Measurements from ENCODE around the gene PLEKHG3.

Gene PLEKHG3

GRCh38 chr14:64773046-64773445 is 68.8 kb downstream of the PLEKHG3 start:
- H3K36me3 ChIP-seq (ENCODE audit: control insufficient read depth in 2 of 2, insufficient read depth in 2 of 2, low read length in 2 of 2) = no peaks in the 10 kb centered on the region

DNA sequence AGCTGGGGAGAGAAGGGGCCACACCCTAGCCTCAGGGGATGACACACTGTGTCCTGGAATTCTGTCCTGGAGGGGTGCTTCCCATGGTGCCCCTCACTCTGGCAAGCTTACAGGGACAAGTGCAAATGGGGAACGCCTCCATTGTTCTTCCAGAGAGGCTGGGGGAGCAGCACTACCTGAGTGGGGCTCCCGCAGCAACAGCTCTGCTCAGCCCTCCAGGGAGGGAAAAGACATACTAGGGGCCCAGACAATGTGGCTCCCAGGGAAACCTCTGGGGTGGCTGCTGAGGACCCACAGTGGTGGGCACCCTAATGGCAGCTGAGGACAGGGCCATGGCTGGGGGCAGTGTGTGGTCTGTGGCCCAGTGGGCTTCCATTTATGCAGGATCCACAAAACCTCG is 69.4 kb downstream of the PLEKHG3 start:
- no peak overlapping the region for H3K9ac ChIP-seq (ENCODE audit: low read length in 2 of 2)
- H3K9me3 ChIP-seq (ENCODE audit: control insufficient read depth in 2 of 2, low read length in 2 of 2) = no peaks in the 10 kb centered on the region
- H3K4me1 ChIP-seq (ENCODE audit: control insufficient read depth, insufficient read depth, low read length) = peaks cover 15% of the 10 kb centered on the region
- H3K36me3 ChIP-seq (ENCODE audit: control insufficient read depth in 2 of 2, insufficient read depth in 2 of 2, low read length in 2 of 2) = no peaks in the 10 kb centered on the region
- no peak overlapping the region for H3K27ac ChIP-seq (ENCODE audit: low read length)
- H3K4me3 ChIP-seq (ENCODE audit: low read length in 2 of 2) = no peak overlapping the region
- no peaks in the 10 kb centered on the region for H3K27me3 ChIP-seq (ENCODE audit: control insufficient read depth in 1 of 2, insufficient read depth in 2 of 2, low read length in 2 of 2)

More at GRCh38 chr14:64773046-64773445, 68.8 kb downstream of the PLEKHG3 start:
- Histone ChIP-seq H3K27me3 (ENCODE audit: control insufficient read depth in 1 of 2, insufficient read depth in 2 of 2, low read length in 2 of 2) (no peaks in the 10 kb centered on the region), H3K9ac (ENCODE audit: low read length in 2 of 2) (no peak overlapping the region), H3K4me3 (ENCODE audit: low read length in 2 of 2) (no peak overlapping the region), H3K4me1 (ENCODE audit: control insufficient read depth, insufficient read depth, low read length) (peaks cover 10% of the 10 kb centered on the region), H3K27ac (ENCODE audit: low read length) (no peak overlapping the region), H3K9me3 (ENCODE audit: control insufficient read depth in 2 of 2, low read length in 2 of 2) (no peaks in the 10 kb centered on the region)

DNA sequence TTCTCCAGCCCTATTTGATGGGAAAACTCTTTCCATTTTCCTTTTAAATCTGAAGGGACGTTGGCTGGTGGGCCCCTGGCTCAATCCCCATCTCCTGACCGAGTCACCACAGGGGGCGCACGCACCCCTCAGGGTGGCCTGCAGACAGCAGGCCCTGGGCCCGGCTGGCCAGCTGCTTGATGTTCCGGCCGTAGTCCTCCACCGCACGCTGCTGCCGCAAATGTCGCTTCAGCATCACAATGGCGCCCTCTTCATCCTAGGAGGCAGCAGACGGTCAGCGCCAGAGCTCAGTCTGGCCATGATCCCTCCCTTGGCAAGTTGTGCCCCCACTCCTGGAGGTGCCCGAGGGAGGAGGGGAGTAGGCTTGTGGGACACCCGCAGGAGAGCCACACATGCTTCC is 70.0 kb downstream of the PLEKHG3 start:
- H3K27ac ChIP-seq (ENCODE audit: low read length) = no peak overlapping the region
- no peak overlapping the region for H3K4me3 ChIP-seq (ENCODE audit: low read length in 2 of 2)
- no peaks in the 10 kb centered on the region for H3K27me3 ChIP-seq (ENCODE audit: control insufficient read depth in 1 of 2, insufficient read depth in 2 of 2, low read length in 2 of 2)
- H3K9ac ChIP-seq (ENCODE audit: low read length in 2 of 2) = no peak overlapping the region
- no peaks in the 10 kb centered on the region for H3K9me3 ChIP-seq (ENCODE audit: control insufficient read depth in 2 of 2, low read length in 2 of 2)
- no peaks in the 10 kb centered on the region for H3K36me3 ChIP-seq (ENCODE audit: control insufficient read depth in 2 of 2, insufficient read depth in 2 of 2, low read length in 2 of 2)
- H3K4me1 ChIP-seq (ENCODE audit: control insufficient read depth, insufficient read depth, low read length) = peaks cover 15% of the 10 kb centered on the region

GRCh38 chr14:64775081-64775777 is 71.0 kb downstream of the PLEKHG3 start:
- peaks cover 15% of the 10 kb centered on the region for H3K4me1 ChIP-seq (ENCODE audit: control insufficient read depth, insufficient read depth, low read length)
- no peak overlapping the region for H3K4me3 ChIP-seq (ENCODE audit: low read length in 2 of 2)
- H3K36me3 ChIP-seq (ENCODE audit: control insufficient read depth in 2 of 2, insufficient read depth in 2 of 2, low read length in 2 of 2) = no peaks in the 10 kb centered on the region
- H3K9ac ChIP-seq (ENCODE audit: low read length in 2 of 2) = no peak overlapping the region
- H3K27me3 ChIP-seq (ENCODE audit: control insufficient read depth in 1 of 2, insufficient read depth in 2 of 2, low read length in 2 of 2) = no peaks in the 10 kb centered on the region
- H3K27ac ChIP-seq (ENCODE audit: low read length) = no peak overlapping the region
- no peaks in the 10 kb centered on the region for H3K9me3 ChIP-seq (ENCODE audit: control insufficient read depth in 2 of 2, low read length in 2 of 2)

DNA sequence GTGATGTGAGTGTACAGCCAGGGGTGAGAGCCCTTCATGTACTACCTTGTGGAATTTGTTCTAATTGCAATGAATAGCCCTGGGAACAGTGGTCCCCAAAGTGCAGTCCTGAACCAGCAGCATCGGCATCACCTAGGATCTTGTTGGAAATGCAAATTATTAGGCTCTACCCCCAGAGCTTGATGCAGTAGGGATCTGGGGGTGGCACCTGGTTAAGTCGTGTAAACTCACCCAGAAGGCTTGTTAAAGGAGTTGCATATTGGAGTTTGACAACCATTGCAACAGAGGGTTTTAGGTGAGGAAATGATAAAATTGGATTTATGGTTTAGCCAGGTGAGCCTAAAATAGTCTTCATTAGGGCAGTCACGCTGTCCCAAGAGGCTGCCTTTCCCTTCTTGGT is 73.2 kb downstream of the PLEKHG3 start:
- H3K36me3 ChIP-seq (ENCODE audit: control insufficient read depth in 2 of 2, insufficient read depth in 2 of 2, low read length in 2 of 2) = no peaks in the 10 kb centered on the region
- H3K27me3 ChIP-seq (ENCODE audit: control insufficient read depth in 1 of 2, insufficient read depth in 2 of 2, low read length in 2 of 2) = no peaks in the 10 kb centered on the region
- peaks cover 15% of the 10 kb centered on the region for H3K4me1 ChIP-seq (ENCODE audit: control insufficient read depth, insufficient read depth, low read length)
- no peak overlapping the region for H3K4me3 ChIP-seq (ENCODE audit: low read length in 2 of 2)
- H3K27ac ChIP-seq (ENCODE audit: low read length) = no peak overlapping the region
- no peaks in the 10 kb centered on the region for H3K9me3 ChIP-seq (ENCODE audit: control insufficient read depth in 2 of 2, low read length in 2 of 2)
- no peak overlapping the region for H3K9ac ChIP-seq (ENCODE audit: low read length in 2 of 2)

- Histone ChIP-seq H3K4me1 (ENCODE audit: control insufficient read depth, insufficient read depth, low read length) (peaks cover 15% of the 10 kb centered on the region), H3K9ac (ENCODE audit: low read length in 2 of 2) (no peak overlapping the region), H3K27ac (ENCODE audit: low read length) (peak overlapping the region; percentile 24), H3K4me3 (ENCODE audit: low read length in 2 of 2) (no peak overlapping the region), H3K36me3 (ENCODE audit: control insufficient read depth in 2 of 2, insufficient read depth in 2 of 2, low read length in 2 of 2) (no peaks in the 10 kb centered on the region), H3K27me3 (ENCODE audit: control insufficient read depth in 1 of 2, insufficient read depth in 2 of 2, low read length in 2 of 2) (no peaks in the 10 kb centered on the region), H3K9me3 (ENCODE audit: control insufficient read depth in 2 of 2, low read length in 2 of 2) (no peaks in the 10 kb centered on the region)
Measured at GRCh38 chr14:64778104-64778754, 74.0 kb downstream of the PLEKHG3 start.

GRCh38 chr14:64779472-64779871 is 75.2 kb downstream of the PLEKHG3 start:
- Histone ChIP-seq H3K9me3 (ENCODE audit: control insufficient read depth in 2 of 2, low read length in 2 of 2) (no peaks in the 10 kb centered on the region), H3K9ac (ENCODE audit: low read length in 2 of 2) (no peak overlapping the region), H3K27me3 (ENCODE audit: control insufficient read depth in 1 of 2, insufficient read depth in 2 of 2, low read length in 2 of 2) (no peaks in the 10 kb centered on the region), H3K27ac (ENCODE audit: low read length) (no peak overlapping the region), H3K4me1 (ENCODE audit: control insufficient read depth, insufficient read depth, low read length) (peaks cover 15% of the 10 kb centered on the region), H3K36me3 (ENCODE audit: control insufficient read depth in 2 of 2, insufficient read depth in 2 of 2, low read length in 2 of 2) (no peaks in the 10 kb centered on the region), H3K4me3 (ENCODE audit: low read length in 2 of 2) (no peak overlapping the region)

DNA sequence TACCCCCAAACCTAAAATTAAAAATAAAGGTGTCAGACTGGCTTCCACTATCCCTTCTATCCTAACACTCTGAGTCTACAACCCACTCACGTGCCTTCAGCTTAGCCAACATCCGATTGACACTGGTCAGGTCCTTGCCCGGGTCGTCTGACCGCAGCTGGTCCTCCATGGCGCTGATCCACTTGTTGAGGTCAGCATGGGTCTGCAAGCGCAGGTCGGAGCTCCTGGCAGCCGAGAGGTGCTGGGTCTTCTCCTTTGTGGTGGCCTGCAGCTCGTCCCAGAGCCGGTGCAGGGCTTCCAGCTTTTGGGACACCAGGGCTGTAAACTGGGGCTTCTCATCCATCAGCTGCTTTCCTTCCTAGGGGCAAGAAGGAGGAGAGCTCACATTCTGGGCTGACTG is 78.0 kb downstream of the PLEKHG3 start:
- Histone ChIP-seq H3K27me3 (ENCODE audit: control insufficient read depth in 1 of 2, insufficient read depth in 2 of 2, low read length in 2 of 2) (no peaks in the 10 kb centered on the region), H3K9me3 (ENCODE audit: control insufficient read depth in 2 of 2, low read length in 2 of 2) (no peaks in the 10 kb centered on the region), H3K27ac (ENCODE audit: low read length) (no peak overlapping the region), H3K9ac (ENCODE audit: low read length in 2 of 2) (no peak overlapping the region), H3K4me3 (ENCODE audit: low read length in 2 of 2) (no peak overlapping the region), H3K4me1 (ENCODE audit: control insufficient read depth, insufficient read depth, low read length) (peaks cover 13% of the 10 kb centered on the region), H3K36me3 (ENCODE audit: control insufficient read depth in 2 of 2, insufficient read depth in 2 of 2, low read length in 2 of 2) (no peaks in the 10 kb centered on the region)

- Histone ChIP-seq H3K4me3 (ENCODE audit: low read length in 2 of 2) (no peak overlapping the region), H3K27ac (ENCODE audit: low read length) (no peak overlapping the region), H3K27me3 (ENCODE audit: control insufficient read depth in 1 of 2, insufficient read depth in 2 of 2, low read length in 2 of 2) (no peaks in the 10 kb centered on the region), H3K9ac (ENCODE audit: low read length in 2 of 2) (no peak overlapping the region), H3K9me3 (ENCODE audit: control insufficient read depth in 2 of 2, low read length in 2 of 2) (no peaks in the 10 kb centered on the region), H3K36me3 (ENCODE audit: control insufficient read depth in 2 of 2, insufficient read depth in 2 of 2, low read length in 2 of 2) (no peaks in the 10 kb centered on the region), H3K4me1 (ENCODE audit: control insufficient read depth, insufficient read depth, low read length) (no peaks in the 10 kb centered on the region)
Measured at GRCh38 chr14:64784006-64784405, 79.8 kb downstream of the PLEKHG3 start.

GRCh38 chr14:64786296-64787149 is 82.3 kb downstream of the PLEKHG3 start:
- Histone ChIP-seq H3K4me3 (ENCODE audit: low read length in 2 of 2) (no peak overlapping the region), H3K36me3 (ENCODE audit: control insufficient read depth in 2 of 2, insufficient read depth in 2 of 2, low read length in 2 of 2) (no peaks in the 10 kb centered on the region), H3K4me1 (ENCODE audit: control insufficient read depth, insufficient read depth, low read length) (no peaks in the 10 kb centered on the region), H3K9ac (ENCODE audit: low read length in 2 of 2) (no peak overlapping the region), H3K9me3 (ENCODE audit: control insufficient read depth in 2 of 2, low read length in 2 of 2) (no peaks in the 10 kb centered on the region), H3K27ac (ENCODE audit: low read length) (no peak overlapping the region), H3K27me3 (ENCODE audit: control insufficient read depth in 1 of 2, insufficient read depth in 2 of 2, low read length in 2 of 2) (no peaks in the 10 kb centered on the region)
